Osteoblast (primary cell): ENCODE data around the gene SPTY2D1. TPM values are rescaled to one million over a fixed set of nuclear protein-coding genes. Genes with fewer than 3 reads are reported as not detected.
"Not testable (repeated sequence)": the region's sequence is repeated elsewhere in the genome, so short reads cannot be mapped to it uniquely, and the experiment has no call there.

Source experiments
- DNase-seq: peaks from one replicate; pipeline ENCODE4 v3.0.0; 2011; ENCODE audit warnings: low spot score, mixed read lengths; ENCODE audit not compliant: insufficient read length; ENCODE audit errors: missing footprints
- H2AFZ ChIP-seq: 2 replicates; pipeline ENCODE4 v1.6.0; 2011; ENCODE audit warnings: mild to moderate bottlenecking, low read length
- H3K27ac ChIP-seq: 2 replicates; pipeline ENCODE4 v1.5.1; 2011; ENCODE audit warnings: mild to moderate bottlenecking, low read depth, low read length, moderate library complexity
- H3K27me3 ChIP-seq: 2 replicates; pipeline ENCODE4 v1.6.0; 2012; ENCODE audit warnings: mild to moderate bottlenecking, control low read depth, inconsistent platforms, low read length, moderate library complexity; ENCODE audit not compliant: insufficient read depth
- H3K36me3 ChIP-seq: 2 replicates; pipeline ENCODE4 v1.5.1; 2011; ENCODE audit warnings: mild to moderate bottlenecking, low read length, control low read depth, moderate library complexity; ENCODE audit not compliant: insufficient read depth
- H3K4me1 ChIP-seq: 2 replicates; pipeline ENCODE4 v1.5.1; 2011; ENCODE audit warnings: mild to moderate bottlenecking, low read length, control low read depth, moderate library complexity; ENCODE audit not compliant: insufficient read depth
- H3K4me2 ChIP-seq: 2 replicates; pipeline ENCODE4 v1.6.0; 2011; ENCODE audit warnings: mild to moderate bottlenecking, low read length; ENCODE audit not compliant: insufficient read depth
- H3K4me3 ChIP-seq: fragments of 200-600 bp; sonication (generic); 3 replicates; pipeline ENCODE4 v1.5.1; 2012; ENCODE audit warnings: mild to moderate bottlenecking, low read length, inconsistent platforms; ENCODE audit not compliant: insufficient read depth
- H3K79me2 ChIP-seq: 2 replicates; pipeline ENCODE4 v1.6.0; 2012; ENCODE audit warnings: mild to moderate bottlenecking, low read length, control low read depth, inconsistent platforms; ENCODE audit not compliant: insufficient read depth
- H3K9me3 ChIP-seq: 2 replicates; pipeline ENCODE4 v1.5.1; 2011; ENCODE audit warnings: low read depth, low read length, control low read depth
- H4K20me1 ChIP-seq: 2 replicates; pipeline ENCODE4 v1.6.0; 2012; ENCODE audit warnings: mild to moderate bottlenecking, low read length, control low read depth; ENCODE audit not compliant: insufficient read depth
- total RNA-seq: library from RNA; depleted of rRNA; stranded (reverse); fragments of >200 nt; gene quantifications from 2 replicates; pipeline ENCODE4 v1.2.3, GENCODE V29; 2012
- TF ChIP-seq, protein P1 (sequence below): IDR thresholded peaks from 2 replicates; pipeline ENCODE4 v1.5.1; 2011; ENCODE audit warnings: mild to moderate bottlenecking, low read depth, low read length, moderate library complexity; ENCODE audit errors: extremely low read depth

The SPTY2D1 gene
- total RNA-seq, 1 donor: 21.0 TPM

DNA sequence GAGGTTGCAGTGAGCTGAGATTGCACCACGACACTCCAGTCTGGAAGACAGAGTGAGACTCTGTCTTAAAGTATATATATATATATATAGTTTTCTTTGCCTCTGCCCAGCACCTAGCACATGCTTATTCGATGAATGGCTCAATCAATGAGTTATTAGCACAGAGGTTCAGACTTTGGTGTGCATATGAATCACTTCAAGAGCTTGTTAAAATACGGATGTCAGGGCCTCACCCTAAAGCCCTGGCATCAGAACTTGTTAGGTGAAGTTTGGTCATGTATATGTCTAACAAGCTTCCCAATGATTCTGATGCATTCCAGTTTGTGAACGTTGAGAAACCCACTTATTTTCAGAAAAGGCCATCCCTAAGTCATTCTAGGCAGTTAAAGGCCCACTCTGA lies 42.7 kb upstream of the SPTY2D1 start:
- Histone ChIP-seq H4K20me1 (no peaks in the 10 kb centered on the region), H3K4me3 (no peak overlapping the region), H3K27ac (no peak overlapping the region), H3K79me2 (no peaks in the 10 kb centered on the region), H3K27me3 (no peaks in the 10 kb centered on the region), H3K9me3 (no peaks in the 10 kb centered on the region), H3K36me3 (no peaks in the 10 kb centered on the region), H2AFZ (no peak overlapping the region), H3K4me2 (no peak overlapping the region), H3K4me1 (no peaks in the 10 kb centered on the region)
- no peak for DNase-seq
- TF ChIP-seq, protein P1, sequence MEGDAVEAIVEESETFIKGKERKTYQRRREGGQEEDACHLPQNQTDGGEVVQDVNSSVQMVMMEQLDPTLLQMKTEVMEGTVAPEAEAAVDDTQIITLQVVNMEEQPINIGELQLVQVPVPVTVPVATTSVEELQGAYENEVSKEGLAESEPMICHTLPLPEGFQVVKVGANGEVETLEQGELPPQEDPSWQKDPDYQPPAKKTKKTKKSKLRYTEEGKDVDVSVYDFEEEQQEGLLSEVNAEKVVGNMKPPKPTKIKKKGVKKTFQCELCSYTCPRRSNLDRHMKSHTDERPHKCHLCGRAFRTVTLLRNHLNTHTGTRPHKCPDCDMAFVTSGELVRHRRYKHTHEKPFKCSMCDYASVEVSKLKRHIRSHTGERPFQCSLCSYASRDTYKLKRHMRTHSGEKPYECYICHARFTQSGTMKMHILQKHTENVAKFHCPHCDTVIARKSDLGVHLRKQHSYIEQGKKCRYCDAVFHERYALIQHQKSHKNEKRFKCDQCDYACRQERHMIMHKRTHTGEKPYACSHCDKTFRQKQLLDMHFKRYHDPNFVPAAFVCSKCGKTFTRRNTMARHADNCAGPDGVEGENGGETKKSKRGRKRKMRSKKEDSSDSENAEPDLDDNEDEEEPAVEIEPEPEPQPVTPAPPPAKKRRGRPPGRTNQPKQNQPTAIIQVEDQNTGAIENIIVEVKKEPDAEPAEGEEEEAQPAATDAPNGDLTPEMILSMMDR: no peak

DNA sequence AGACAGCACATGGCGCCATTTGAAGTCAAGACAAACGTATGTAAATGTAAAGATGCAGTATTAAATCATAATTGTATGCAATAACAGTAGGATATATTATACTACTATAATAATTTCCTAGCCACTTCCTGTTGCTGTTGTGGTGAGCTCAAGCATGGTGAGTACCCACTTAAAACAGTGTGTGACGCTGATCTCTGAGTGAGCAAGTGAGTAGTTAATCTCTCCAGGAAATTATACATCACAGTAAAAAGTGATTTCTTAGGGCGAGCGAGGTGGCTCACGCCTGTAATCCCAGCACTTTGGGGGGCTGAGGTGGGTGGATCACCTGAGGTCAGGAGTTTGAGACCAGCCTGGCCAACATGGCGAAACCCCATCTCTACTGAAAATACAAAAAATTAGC lies 38.1 kb upstream of the SPTY2D1 start:
- not testable (repeated sequence) for H3K27ac ChIP-seq, H4K20me1 ChIP-seq, H3K36me3 ChIP-seq, H2AFZ ChIP-seq, H3K9me3 ChIP-seq, H3K4me2 ChIP-seq, H3K79me2 ChIP-seq, H3K4me3 ChIP-seq, H3K27me3 ChIP-seq
- H3K4me1 ChIP-seq: peaks cover 11% of the 10 kb centered on the region
- DNase-seq: peak; percentile 82

DNA sequence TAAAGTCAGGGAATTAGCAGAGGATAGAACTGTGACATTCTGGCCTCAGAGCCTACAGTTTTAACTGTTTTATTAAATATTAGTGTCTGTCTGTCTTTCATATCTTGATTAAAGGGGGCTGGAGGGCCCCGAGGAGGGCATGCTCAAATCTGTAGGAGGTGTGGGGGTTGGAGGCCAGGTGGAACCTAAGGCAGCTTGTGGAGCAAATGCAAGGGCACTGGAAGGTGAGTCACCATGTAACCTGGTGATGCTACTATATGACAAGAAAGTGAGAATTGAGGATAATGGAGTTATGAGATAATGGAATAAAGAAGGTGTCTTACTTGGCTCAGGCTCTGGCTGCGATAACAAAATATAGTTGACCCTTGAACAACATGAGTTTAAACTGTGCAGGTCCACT lies 37.1 kb upstream of the SPTY2D1 start:
- Histone ChIP-seq H3K4me3 (no peak overlapping the region), H3K27me3 (no peaks in the 10 kb centered on the region), H3K4me2 (no peak overlapping the region), H2AFZ (no peak overlapping the region), H3K79me2 (no peaks in the 10 kb centered on the region), H4K20me1 (no peaks in the 10 kb centered on the region), H3K27ac (no peak overlapping the region), H3K36me3 (no peaks in the 10 kb centered on the region), H3K9me3 (no peaks in the 10 kb centered on the region), H3K4me1 (peaks cover 11% of the 10 kb centered on the region)
- TF ChIP-seq, protein P1: no peak
- DNase-seq: no peak

DNA sequence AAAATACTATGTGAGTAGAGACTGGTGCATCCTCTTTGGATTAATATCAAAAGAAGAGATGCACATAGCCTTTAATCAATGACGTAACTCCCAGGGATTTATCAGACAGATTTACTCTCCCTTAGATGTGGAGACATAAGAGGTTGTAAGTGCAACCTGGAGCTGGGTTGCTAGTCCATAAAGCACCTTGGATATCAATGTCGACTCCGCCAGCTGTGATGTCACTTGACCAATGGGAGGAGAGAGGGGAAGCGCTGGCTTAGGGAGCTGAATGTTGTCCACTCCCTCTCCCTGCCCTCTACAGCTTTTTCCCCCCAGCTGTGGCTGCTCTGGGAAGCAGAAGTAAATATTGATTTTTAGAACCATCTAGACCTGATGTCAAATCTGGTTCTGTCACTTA lies 35.6 kb upstream of the SPTY2D1 start:
- TF ChIP-seq, protein P1: no peak
- Histone ChIP-seq H3K27me3 (no peaks in the 10 kb centered on the region), H3K4me2 (peak overlapping the region; percentile 69), H3K4me3 (peak overlapping the region; percentile 46), H4K20me1 (no peaks in the 10 kb centered on the region), H3K79me2 (no peaks in the 10 kb centered on the region), H3K27ac (no peak overlapping the region), H3K36me3 (no peaks in the 10 kb centered on the region), H3K9me3 (no peaks in the 10 kb centered on the region), H2AFZ (peak overlapping the region; percentile 31), H3K4me1 (peaks cover 11% of the 10 kb centered on the region)
- DNase-seq: no peak
